Measurements from ENCODE around the gene SEC14L2. TPM values are rescaled to one million over a fixed set of nuclear protein-coding genes. Genes with fewer than 3 reads are reported as not detected.
A peak's percentile ranks its signal among the peaks of the same experiment; 100 is the strongest.

Gene SEC14L2
- polyA plus RNA-seq, 2 of the 4 experiments (the other 2 are of a cell fraction): 12.8 to 15.2 TPM

GRCh38 chr22:30361916-30362650, 34.7 kb upstream of the SEC14L2 start (continued):
- TF ChIP-seq NR3C1 (IDR thresholded peaks at IDR 0.05): no peak
- TF ChIP-seq CHD4 (IDR thresholded peaks at IDR 0.05; ENCODE audit: borderline replicate concordance): no peak

GRCh38 chr22:30362651-30363281, 34.1 kb upstream of the SEC14L2 start:
- H3K4me3 ChIP-seq: no peak overlapping the region
- H3K27ac ChIP-seq: no peak overlapping the region
- no peak overlapping the region for H3K4me2 ChIP-seq
- no peak for DNase-seq (ENCODE audit: low read depth in 1 of 2, low spot score in 1 of 2)
- 0 out of 3 replicates have a peak, but pooled peaks cover under 1% of the 10 kb centered on the region for H3K4me1 ChIP-seq
- WGBS (ENCODE audit: missing lambda C conversion rate): 75% methylated on average over 7 of the region's 7 CpGs
- CTCF ChIA-PET: interaction anchor here (1.4 kb wide), 1 partner anchor 24 kb away, joined by 3 read pairs; the partner anchor contains the start of gene RNF215
- TF ChIP-seq RAD21 (conservative IDR thresholded peaks at IDR 0.05 in 1 of 2, IDR thresholded peaks at IDR 0.05 in 1 of 2) (no peak), CBX8 (IDR thresholded peaks at IDR 0.05) (no peak), RNF2 (IDR thresholded peaks at IDR 0.05; ENCODE audit: borderline replicate concordance, low read depth) (no peak), TFCP2L1 (CRISPR knock-in tag; IDR thresholded peaks at IDR 0.05) (no peak), USF2 (IDR thresholded peaks at IDR 0.05) (no peak), SMC3 (IDR thresholded peaks at IDR 0.05) (no peak), HMGXB4 (CRISPR knock-in tag; IDR thresholded peaks at IDR 0.05; ENCODE audit: borderline replicate concordance) (no peak), BCL3 (IDR thresholded peaks at IDR 0.05) (no peak), CBX2 (IDR thresholded peaks at IDR 0.05; ENCODE audit: borderline replicate concordance, low read depth) (no peak), GATA3 (IDR thresholded peaks at IDR 0.05; ENCODE audit: borderline replicate concordance) (no peak), HOXA7 (CRISPR knock-in tag; IDR thresholded peaks at IDR 0.05) (no peak), HOXB13 (CRISPR knock-in tag; IDR thresholded peaks at IDR 0.05; ENCODE audit: low read depth) (no peak), CHD4 (IDR thresholded peaks at IDR 0.05; ENCODE audit: borderline replicate concordance) (no peak), CHD2 (IDR thresholded peaks at IDR 0.05; ENCODE audit: low read length, partially characterized antibody) (no peak), ZSCAN20 (CRISPR knock-in tag; IDR thresholded peaks at IDR 0.05) (no peak), KDM5A (IDR thresholded peaks at IDR 0.05) (no peak), PHF8 (IDR thresholded peaks at IDR 0.05; ENCODE audit: borderline replicate concordance, low read depth) (no peak), FOXS1 (CRISPR knock-in tag; IDR thresholded peaks at IDR 0.05) (no peak), CTCF (IDR thresholded peaks at IDR 0.05) (no peak), HDAC2 (IDR thresholded peaks at IDR 0.05) (no peak)
- H3K9me3 ChIP-seq: no peaks in the 10 kb centered on the region
- FAIRE-seq: no peak
- ATAC-seq: peak; percentile 30 to 34; a peak in 3 of 6 replicates
- POLR2A ChIA-PET: no interaction called here
